Ramos (cell line): Measurements from ENCODE around the gene DHRS13.

ENCODE experiments used
- in situ Hi-C: fragments of 300-500 bp; cut with MboI; formaldehyde crosslinking; loops from one replicate; pipeline ENCODE4 v1.14.3; 2022; ENCODE audit warnings: low sequenced_read_pairs; ENCODE audit not compliant: unreplicated experiment

The DHRS13 gene

DNA sequence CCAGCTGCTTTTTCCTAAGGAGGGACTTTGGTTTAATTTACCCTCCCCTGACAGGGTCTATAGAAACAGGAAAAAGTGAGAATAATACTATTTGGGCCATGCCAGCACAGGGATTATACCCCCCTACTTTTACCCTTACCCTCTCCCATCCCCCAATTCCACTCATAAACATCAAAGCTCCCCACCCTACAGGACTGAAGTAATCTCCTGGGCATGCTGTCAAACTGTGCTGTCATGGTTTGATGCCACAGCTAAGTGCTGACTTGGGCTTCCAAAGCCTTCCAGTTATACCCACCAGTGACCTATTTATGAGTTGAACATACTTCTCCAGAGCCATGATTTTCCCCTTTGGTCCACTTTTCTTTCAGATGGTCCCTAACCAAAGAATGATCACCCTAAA, 35.7 kb upstream of the DHRS13 start:
- in situ Hi-C loops: loop anchor here (25.0 kb wide), 1 partner anchor 576 kb away; the partner anchor contains the start of genes POLDIP2, SARM1, SEBOX and VTN

DNA sequence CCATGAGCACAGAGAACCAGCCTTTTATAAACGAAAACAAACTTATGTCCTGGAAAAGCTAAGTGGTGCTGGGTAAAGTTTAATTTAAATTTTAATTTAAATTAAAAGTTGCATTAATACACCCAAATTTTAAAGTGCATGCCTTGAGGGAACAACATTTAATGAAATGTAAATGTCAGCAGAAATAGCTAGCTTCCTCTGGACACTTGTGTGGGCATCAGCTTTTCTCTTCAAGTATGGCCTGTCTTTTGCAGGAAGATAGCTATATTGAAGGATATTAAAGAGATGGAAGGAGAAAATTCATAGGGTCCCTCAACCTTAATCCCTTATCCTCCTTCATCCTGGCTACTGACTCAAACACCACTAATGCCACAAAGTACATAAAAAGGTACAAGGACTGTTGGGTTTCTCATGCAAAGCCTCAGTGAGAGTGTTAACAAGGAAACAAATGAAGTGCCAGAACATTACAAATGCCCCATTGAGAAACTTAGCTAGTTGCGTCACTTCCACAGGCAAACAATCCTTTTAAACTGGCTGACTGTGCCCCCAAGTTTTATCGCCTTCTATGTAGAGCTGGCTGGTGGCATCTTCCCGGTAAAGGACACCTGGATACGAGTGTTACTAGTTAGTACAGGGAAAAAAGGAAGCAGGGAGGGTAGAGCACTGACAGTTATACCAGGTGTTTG, 34.3 kb upstream of the DHRS13 start:
- in situ Hi-C loops: loop anchor here (25.0 kb wide), 1 partner anchor 575 kb away; the partner anchor contains the start of genes POLDIP2, SARM1, SEBOX and VTN

DNA sequence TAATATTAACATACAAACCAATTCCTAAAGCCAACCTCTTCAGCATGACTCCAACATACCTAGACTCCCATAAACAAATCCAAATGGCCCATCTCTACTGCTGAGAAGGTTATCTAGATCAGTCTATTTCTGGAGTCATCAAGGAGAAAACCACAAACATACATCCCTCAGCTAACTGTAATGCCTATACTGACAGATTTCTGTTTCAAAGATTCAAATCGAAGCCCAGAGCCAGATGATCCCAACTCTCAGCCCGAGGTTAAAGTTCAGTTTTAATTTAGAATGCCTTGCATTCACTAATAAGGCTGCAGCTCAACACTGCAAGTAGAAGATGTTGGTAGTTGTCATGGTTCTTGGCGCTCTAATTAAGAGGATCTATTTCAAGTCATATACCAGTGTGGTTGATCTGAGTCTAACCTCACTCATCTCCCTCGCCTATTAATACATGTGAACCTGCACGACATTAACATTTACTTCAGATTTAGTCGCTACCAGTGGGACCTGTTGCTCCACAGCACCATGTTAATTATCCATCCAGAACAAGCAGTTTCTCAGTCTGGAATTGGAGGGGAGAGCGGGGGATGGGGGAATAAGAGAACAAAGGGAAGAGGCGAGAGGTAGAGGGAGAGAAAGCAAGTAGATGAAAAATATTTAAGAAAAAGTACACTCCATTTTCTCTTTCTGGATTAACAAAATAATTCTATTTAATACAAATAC, 33.0 kb upstream of the DHRS13 start:
- in situ Hi-C loops: loop anchor here (25.0 kb wide), 1 partner anchor 574 kb away; the partner anchor contains the start of genes POLDIP2, SARM1, SEBOX and VTN

DNA sequence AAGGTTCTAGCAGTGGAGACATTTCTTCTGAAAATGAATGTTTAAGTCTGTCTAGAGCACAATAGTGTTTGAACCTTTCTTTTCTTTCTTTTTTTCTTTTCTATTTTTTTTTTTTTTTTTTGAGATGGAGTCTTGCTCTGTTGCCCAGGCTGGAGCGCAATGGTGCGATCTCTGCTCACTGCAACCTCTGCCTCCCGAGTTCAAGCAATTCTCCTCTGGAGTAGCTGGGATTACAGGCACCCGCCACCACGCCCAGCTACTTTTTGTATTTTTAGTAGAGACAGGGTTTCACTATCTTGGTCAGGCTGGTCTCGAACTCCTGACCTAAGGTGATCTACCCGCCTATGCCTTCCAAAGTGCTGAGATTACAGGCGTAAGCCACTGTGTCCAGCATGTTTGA, 31.6 kb upstream of the DHRS13 start:
- in situ Hi-C loops: loop anchor here (25.0 kb wide), 1 partner anchor 572 kb away; the partner anchor contains the start of genes POLDIP2, SARM1, SEBOX and VTN

DNA sequence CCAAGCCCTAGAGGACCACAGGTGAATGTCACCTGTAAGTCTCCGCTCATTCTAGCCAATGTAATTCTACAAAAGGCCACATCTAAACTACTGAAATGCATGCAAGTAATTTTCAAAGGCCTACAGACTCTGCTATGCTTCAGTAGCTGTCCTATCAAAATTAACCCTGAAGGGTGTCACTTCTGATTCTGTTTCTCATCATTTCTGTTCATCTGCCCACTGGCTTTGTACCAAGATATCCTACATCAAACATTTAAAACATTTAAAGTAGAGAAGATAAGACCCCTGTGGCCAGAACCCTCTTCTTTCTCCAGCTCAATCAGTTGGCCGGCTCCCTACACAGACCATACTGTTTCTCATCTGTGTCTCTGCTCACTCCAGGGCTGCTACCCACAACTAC, 26.9 kb upstream of the DHRS13 start:
- in situ Hi-C loops: loop anchor here (25.0 kb wide), 1 partner anchor 567 kb away; the partner anchor contains the start of genes POLDIP2, SARM1, SEBOX and VTN

DNA sequence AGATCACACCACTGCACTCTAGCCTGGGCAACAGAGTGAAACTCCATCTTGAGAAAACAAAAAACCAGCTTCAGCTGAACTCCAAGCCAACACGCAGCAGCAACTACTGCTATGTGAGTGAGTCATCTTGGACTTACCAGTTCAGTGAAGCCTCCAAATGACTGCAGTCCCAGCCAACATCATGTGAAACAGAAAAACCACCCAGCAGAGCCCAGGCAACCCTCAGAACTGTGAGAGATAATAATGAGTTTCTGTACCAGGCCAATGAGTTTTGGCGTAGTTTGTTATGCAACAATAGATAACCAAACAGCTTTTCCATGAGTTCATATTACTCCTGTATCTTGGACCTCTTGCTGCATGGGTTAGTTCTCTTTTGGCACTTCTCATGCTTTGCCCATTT, 25.2 kb upstream of the DHRS13 start:
- in situ Hi-C loops: loop anchor here (25.0 kb wide), 1 partner anchor 566 kb away; the partner anchor contains the start of genes POLDIP2, SARM1, SEBOX and VTN

DNA sequence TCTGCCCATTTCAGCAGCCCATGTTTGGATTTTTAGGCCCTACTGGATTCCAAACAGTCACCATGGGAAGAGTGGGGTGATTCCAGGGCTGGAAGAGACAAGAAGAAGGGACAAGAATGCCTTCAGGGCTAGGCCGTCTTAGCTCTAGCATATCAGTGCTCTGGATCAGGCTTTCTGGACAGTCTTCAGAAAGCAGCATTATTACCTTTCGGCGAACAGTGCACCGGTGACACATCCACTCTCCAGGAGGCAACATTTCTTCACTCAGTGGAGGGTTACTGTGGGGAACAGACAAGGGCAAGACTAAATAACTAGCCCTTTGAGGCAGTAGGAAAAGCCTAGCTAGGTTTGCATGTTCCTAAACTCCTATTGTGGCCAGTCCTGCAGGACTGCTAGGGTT, 23.9 kb upstream of the DHRS13 start:
- in situ Hi-C loops: loop anchor here (25.0 kb wide), 1 partner anchor 564 kb away; the partner anchor contains the start of genes POLDIP2, SARM1, SEBOX and VTN

DNA sequence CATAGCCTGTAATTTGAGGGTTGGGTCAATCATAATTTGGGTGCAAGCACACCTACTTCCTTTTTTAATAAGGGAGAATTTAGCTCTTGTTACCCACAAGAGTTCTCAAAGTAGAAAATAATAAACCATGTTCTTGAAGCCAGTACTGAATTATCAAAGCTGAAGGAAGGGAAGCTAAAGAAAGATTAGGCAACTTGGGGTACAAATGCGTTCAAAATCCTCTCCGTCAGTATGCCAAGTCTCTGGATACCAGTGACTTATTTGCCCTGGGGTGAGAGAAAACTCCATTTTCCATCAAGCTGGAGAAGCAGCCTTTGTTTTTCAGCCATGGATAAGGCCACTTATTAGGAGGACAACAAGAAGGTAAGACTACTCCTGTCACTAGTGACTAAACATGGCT, 23.5 kb upstream of the DHRS13 start:
- in situ Hi-C loops: loop anchor here (25.0 kb wide), 1 partner anchor 564 kb away; the partner anchor contains the start of genes POLDIP2, SARM1, SEBOX and VTN

DNA sequence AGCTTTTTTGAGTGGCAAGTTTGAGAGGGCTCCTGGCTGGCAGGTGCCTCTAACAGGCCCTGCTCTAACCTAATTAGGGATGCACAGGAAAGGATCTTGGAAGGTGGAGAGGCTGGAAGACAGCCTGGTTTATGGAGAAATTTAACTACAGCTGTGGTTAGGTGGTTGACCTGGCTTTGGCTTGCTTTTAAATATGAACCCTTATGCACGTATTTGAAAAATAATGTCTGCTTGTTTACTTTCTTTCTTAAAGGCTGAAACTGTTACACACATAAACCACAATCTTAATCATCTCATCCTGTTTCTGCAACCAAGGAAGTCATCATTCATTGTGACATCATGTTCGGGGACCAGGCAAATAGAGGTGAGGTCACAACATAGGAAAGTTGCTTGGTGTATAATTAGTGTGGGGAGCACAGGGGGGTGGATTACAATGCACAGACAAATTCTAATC, 23.1 kb upstream of the DHRS13 start:
- in situ Hi-C loops: loop anchor here (25.0 kb wide), 1 partner anchor 564 kb away; the partner anchor contains the start of genes POLDIP2, SARM1, SEBOX and VTN

DNA sequence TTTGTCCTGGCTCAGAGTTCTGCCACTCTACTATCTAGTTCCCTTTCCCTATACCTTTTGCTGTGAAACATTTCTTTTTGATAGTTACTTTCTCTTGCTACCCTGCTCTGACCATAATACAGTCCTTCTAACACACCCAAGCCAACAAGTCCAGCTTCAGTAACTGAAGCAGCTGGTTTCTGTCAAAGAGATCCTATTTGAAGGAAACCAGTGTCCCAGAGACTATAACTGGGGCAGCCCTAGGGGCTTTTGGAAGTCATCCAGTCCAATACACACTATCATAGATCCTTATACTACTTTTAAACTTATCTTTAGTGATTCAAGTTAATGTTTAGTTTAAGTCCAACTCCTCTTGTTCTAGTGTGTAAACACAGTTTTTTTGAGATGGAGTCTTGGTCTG, 17.3 kb upstream of the DHRS13 start:
- in situ Hi-C loops: no loop called here

DNA sequence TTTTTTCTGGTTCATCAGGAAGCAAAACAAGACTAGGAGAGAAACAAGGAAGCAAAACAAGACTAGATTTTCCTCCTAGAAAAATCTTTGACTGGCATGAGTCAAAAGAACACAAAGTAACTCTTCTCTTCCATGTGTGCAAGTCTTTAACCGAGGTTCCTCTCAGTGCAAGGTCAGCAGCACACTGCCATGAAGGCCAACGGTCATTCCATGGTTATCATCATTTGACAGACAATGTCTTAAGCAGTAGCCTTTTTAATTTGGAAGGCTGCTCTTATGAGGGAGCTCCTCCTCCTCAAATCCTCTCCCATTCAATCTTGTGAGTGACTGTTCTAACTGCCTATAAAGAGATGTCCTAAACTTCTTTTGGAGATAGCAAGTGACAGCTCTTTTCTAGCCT, 15.4 kb upstream of the DHRS13 start:
- in situ Hi-C loops: loop anchor here (5.0 kb wide), 1 partner anchor 161 kb away; no protein-coding TSS in a partner anchor

DNA sequence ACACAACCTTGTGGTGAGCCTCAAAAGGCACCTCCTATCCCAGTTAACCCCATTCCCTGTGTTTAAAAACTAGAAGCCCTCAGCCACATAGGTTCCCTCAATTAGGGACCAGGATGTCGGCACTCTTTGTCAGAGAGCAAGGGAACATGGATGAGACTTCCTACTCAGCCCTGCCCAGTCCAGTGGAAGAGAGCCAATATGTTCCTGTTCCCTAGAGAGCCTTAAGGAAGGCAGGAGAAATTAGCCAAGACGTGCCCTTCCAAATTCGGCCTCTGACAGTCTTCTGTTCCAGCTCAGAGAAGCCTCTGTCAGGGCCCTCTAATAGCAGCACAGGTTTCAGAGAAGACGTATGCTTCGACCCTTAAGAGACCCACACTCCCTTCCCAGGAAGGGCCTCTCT, 14.6 kb upstream of the DHRS13 start:
- in situ Hi-C loops: loop anchor here (5.0 kb wide), 1 partner anchor 160 kb away; no protein-coding TSS in a partner anchor

DNA sequence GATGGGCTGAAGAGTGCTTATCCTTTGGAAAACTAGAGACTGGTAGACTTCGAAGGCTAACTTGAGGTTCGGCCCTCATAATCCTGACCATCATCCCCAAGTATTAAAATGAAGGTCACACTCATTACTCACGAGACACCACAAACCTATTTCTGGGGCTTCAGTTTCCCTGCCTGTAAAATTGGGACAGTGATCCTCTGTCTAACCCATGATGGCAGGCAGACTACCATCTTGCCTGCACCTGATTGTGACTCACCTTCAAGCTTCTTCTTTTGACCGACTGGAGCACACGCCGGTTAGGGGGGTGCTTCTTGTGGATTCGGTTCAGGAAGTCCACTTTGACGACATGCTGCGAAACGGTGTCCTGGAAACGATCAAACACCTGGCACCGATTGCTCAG, 14.2 kb upstream of the DHRS13 start:
- in situ Hi-C loops: loop anchor here (5.0 kb wide), 1 partner anchor 160 kb away; no protein-coding TSS in a partner anchor

DNA sequence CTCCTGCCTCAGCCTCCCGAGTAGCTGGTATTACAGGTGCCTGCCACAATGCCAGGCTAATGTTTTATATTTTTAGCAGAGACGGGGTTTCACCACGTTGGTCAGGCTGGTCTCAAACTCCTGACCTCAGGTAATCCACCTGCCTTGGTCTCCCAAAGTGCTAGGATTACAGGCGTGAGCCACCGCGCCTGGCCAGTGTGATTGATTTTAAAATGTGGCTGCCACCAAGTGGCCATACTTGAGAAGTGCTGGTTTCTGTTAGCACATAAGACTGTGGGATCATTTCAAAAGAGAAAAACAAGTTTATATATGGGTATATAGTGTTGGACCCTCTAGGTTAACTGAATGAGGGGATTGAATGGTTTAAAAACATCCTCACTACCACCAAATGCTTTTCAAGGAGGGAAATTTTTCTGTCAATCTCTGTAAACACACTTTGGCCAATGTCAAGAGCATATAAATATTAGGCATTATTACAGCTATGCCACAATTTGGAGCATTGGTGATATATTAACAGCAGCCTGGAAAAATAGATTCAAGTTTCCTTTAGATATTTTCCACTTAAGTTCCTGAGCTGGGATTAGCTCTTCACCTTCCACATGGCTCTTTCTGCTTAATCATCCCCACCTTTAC, 13.5 kb upstream of the DHRS13 start:
- in situ Hi-C loops: loop anchor here (5.0 kb wide), 1 partner anchor 159 kb away; no protein-coding TSS in a partner anchor

DNA sequence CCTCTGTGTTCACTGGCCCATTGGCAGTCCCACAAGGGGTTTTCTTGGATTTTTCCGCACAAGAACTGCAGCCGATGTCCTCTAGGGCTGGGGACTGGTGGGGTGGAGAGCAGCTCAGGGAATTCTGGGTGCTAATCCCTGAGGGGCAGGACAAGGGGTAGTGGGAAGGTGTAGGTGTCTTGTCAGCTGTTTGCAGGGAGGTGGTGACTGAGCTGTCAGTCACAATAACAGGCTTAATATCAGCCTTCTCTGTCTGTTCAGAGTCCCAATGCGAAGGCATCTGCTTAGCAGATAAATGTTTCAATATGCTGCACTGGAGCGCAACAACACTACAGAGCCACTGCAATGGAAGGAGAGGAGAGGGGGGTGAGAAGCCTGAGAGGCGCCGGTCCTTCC, 10.1 kb upstream of the DHRS13 start:
- in situ Hi-C loops: loop anchor here (5.0 kb wide), 2 partner anchors 34 to 51 kb away; no protein-coding TSS in a partner anchor

DNA sequence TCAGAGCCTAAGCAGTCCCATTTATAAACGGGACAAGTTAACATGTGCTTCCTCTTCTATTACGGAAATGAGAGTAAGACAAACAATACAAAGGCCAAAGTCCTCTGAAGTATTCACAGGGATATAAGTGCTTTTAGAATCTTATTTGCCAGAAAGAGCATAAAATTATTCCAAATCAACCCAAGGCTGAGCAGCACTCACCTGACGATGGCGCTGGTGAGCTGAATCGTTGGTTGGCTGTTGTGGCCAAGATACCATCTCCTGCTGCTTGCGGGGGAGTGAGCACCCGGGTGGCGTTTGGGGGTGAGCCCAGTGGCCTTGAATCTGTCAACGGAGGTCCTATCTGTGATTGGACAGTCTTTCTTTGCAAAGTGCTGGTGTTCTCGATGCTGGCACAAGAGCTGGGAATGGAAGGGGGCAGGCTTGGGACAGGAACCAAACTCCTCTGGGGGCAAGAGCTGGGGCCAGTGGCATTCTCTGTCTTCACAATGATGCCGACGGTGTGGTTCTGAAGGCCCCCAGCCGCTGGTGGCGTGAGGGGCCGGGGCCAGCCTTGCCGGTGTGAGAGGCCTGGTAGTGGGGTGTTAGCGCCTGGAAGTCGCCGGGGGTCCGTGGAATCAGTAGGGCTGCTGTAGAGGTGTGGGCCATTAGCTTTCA, 9.5 kb upstream of the DHRS13 start:
- in situ Hi-C loops: loop anchor here (5.0 kb wide), 2 partner anchors 35 to 50 kb away; no protein-coding TSS in a partner anchor

DNA sequence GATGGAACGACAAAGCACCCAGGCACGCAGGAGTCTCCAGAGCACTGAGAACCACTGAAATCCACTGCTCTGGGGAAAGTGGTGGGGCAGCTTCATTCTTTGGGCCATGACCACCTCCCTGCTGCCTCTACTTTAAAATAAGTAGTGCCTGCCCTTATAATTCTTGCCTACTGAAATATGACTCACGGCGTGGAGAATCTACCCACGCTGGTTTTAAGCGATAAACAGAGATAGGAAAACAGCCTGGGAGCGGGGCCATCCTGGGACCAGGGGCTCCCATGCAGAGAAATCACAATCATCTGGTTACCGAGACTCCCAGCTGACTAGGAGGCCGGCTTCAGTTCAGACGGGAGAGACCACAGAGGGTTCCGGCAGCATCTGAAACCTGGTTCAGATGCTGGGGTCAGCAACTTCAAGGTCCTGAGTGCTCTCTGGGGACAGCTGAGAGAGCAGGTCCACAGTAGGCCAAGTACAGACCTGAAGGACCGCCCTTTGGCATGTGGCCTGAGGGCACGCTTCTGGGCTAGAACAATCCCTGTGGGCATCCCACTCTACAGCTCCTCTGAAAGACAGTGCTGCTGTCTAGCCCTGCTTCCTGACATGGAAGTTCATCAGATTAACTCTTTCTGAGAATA, 8.6 kb upstream of the DHRS13 start:
- in situ Hi-C loops: loop anchor here (5.0 kb wide), 2 partner anchors 36 to 49 kb away; no protein-coding TSS in a partner anchor

DNA sequence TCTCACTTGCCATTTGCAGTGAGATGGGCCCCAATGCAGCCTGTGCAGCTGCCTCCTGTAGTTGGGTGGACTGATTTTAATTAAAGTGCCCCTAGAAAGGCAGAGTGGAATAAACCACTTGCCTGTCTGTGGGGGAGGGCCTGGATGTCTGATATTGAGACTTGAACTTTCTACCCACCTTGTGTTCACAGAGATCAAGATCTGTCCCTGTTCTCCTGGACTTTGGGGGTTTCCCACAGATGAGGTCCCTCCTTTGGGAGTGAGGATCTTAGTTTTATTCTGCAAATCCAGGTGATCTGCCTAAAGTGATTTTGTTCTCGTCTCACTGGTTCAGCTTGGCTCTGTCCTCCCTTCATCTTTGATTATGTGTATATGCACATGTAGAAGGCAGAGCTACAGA, 7.7 kb upstream of the DHRS13 start:
- in situ Hi-C loops: loop anchor here (5.0 kb wide), 2 partner anchors 37 to 48 kb away; no protein-coding TSS in a partner anchor

DNA sequence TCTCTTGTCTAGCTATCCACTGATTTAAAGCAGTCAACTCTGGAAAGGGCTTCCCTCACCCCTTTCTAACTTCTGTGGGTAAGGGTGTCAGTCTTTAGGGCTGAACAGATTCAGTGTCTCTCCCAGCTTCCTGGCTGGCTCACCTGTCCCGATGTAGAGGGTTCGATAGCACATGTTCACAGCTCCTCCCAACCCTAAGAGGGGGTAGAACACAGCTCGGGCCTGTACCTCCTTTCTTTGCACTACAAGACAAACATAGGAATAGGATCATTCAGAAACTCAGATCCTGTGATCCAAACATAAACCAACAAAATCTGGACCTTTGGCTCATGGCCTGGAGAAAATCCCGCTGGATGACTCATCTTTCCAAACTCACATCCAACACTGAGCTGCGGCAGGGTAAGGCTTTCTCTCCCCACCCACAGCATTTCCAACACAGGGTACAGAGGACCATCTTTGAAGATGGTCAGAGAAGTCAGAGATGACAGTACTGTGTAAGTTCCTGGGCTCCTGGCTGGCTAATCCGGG, 5.8 kb upstream of the DHRS13 start:
- in situ Hi-C loops: no loop called here
